ENCODE results near the gene CHKA.

Gene CHKA

GRCh38 chr11:68016161-68016903, 104.9 kb downstream of the CHKA start:
- Histone ChIP-seq H3K4me3 (ENCODE audit: low read length, poor library complexity, severe bottlenecking) (no peak overlapping the region), H3F3A (ENCODE audit: low read depth) (no peaks in the 10 kb centered on the region), H3K79me2 (ENCODE audit: insufficient read depth, low read length) (no peaks in the 10 kb centered on the region), H2AFZ (ENCODE audit: low read length) (no peak overlapping the region), H3K9ac (ENCODE audit: low read depth, low read length, poor library complexity, severe bottlenecking) (no peak overlapping the region), H3K9me2 (replicated peaks; ENCODE audit: low read depth, low read length) (no peaks in the 10 kb centered on the region), H4K20me1 (ENCODE audit: insufficient read depth, low read length, poor library complexity, severe bottlenecking) (no peaks in the 10 kb centered on the region), H3K4me1 (ENCODE audit: insufficient read depth, low read length, poor library complexity, severe bottlenecking) (peaks cover 14% of the 10 kb centered on the region), H3K4me2 (ENCODE audit: low read depth, low read length, poor library complexity, severe bottlenecking) (no peak overlapping the region), H3K27me3 (ENCODE audit: insufficient read depth, low read length, poor library complexity, severe bottlenecking) (no peaks in the 10 kb centered on the region), H3K9me3 (ENCODE audit: insufficient read depth, low read depth, low read length) (no peaks in the 10 kb centered on the region), H3K36me3 (ENCODE audit: insufficient read depth, low read length) (no peaks in the 10 kb centered on the region)
- TF ChIP-seq CTCF (conservative IDR thresholded peaks at IDR 0.05; ENCODE audit: low read length), result no peak
- TF ChIP-seq EZH2phosphoT487 (IDR thresholded peaks at IDR 0.05; ENCODE audit: borderline replicate concordance), result no peak

GRCh38 chr11:68015467-68015866, 105.7 kb downstream of the CHKA start:
- Histone ChIP-seq H3K4me2 (ENCODE audit: low read depth, low read length, poor library complexity, severe bottlenecking) (no peak overlapping the region), H3K9ac (ENCODE audit: low read depth, low read length, poor library complexity, severe bottlenecking) (no peak overlapping the region), H3K36me3 (ENCODE audit: insufficient read depth, low read length) (no peaks in the 10 kb centered on the region), H3K4me3 (ENCODE audit: low read length, poor library complexity, severe bottlenecking) (no peak overlapping the region), H3K27me3 (ENCODE audit: insufficient read depth, low read length, poor library complexity, severe bottlenecking) (no peaks in the 10 kb centered on the region), H3K9me2 (replicated peaks; ENCODE audit: low read depth, low read length) (no peaks in the 10 kb centered on the region), H3K79me2 (ENCODE audit: insufficient read depth, low read length) (no peaks in the 10 kb centered on the region), H4K20me1 (ENCODE audit: insufficient read depth, low read length, poor library complexity, severe bottlenecking) (no peaks in the 10 kb centered on the region), H2AFZ (ENCODE audit: low read length) (no peak overlapping the region), H3F3A (ENCODE audit: low read depth) (no peaks in the 10 kb centered on the region), H3K9me3 (ENCODE audit: insufficient read depth, low read depth, low read length) (no peaks in the 10 kb centered on the region), H3K4me1 (ENCODE audit: insufficient read depth, low read length, poor library complexity, severe bottlenecking) (peaks cover 16% of the 10 kb centered on the region)
- TF ChIP-seq CTCF (conservative IDR thresholded peaks at IDR 0.05; ENCODE audit: low read length), result no peak
- no peak for TF ChIP-seq EZH2phosphoT487 (IDR thresholded peaks at IDR 0.05; ENCODE audit: borderline replicate concordance)

GRCh38 chr11:68014947-68015447, 106.2 kb downstream of the CHKA start:
- Histone ChIP-seq H3K4me2 (ENCODE audit: low read depth, low read length, poor library complexity, severe bottlenecking) (no peak overlapping the region), H3K9me3 (ENCODE audit: insufficient read depth, low read depth, low read length) (no peaks in the 10 kb centered on the region), H3K27me3 (ENCODE audit: insufficient read depth, low read length, poor library complexity, severe bottlenecking) (no peaks in the 10 kb centered on the region), H3K79me2 (ENCODE audit: insufficient read depth, low read length) (no peaks in the 10 kb centered on the region), H3K4me3 (ENCODE audit: low read length, poor library complexity, severe bottlenecking) (no peak overlapping the region), H3K9me2 (replicated peaks; ENCODE audit: low read depth, low read length) (no peaks in the 10 kb centered on the region), H3F3A (ENCODE audit: low read depth) (no peaks in the 10 kb centered on the region), H2AFZ (ENCODE audit: low read length) (no peak overlapping the region), H3K9ac (ENCODE audit: low read depth, low read length, poor library complexity, severe bottlenecking) (no peak overlapping the region), H3K4me1 (ENCODE audit: insufficient read depth, low read length, poor library complexity, severe bottlenecking) (peaks cover 20% of the 10 kb centered on the region), H3K36me3 (ENCODE audit: insufficient read depth, low read length) (no peaks in the 10 kb centered on the region), H4K20me1 (ENCODE audit: insufficient read depth, low read length, poor library complexity, severe bottlenecking) (no peaks in the 10 kb centered on the region)
- no peak for TF ChIP-seq CTCF (conservative IDR thresholded peaks at IDR 0.05; ENCODE audit: low read length)
- no peak for TF ChIP-seq EZH2phosphoT487 (IDR thresholded peaks at IDR 0.05; ENCODE audit: borderline replicate concordance)
